ENCODE data around the gene RBM5.

GRCh38 chr3:50154476-50154839, 65.7 kb downstream of the RBM5 start:
- TF ChIP-seq CTCF (IDR thresholded peaks at IDR 0.05; ENCODE audit: insufficient read depth, low read length, poor library complexity, severe bottlenecking) (no peak), EZH2phosphoT487 (conservative IDR thresholded peaks at IDR 0.05; ENCODE audit: low read length) (no peak)

Measured in SU-DHL-6 (cell line).